Mucosa of rectum (tissue), 2 donors: Measurements from ENCODE around the gene MEOX1.
"Not testable (repeated sequence)": the region's sequence is repeated elsewhere in the genome, so short reads cannot be mapped to it uniquely, and the experiment has no call there.

Experiments used
- H3K27ac ChIP-seq, 2 donors: one replicate each; pipeline ENCODE4 v1.7.0; 2013; ENCODE audit warnings: inconsistent platforms in 2 of 2, low read depth in 2 of 2, low read length in 2 of 2
- H3K27me3 ChIP-seq, 2 donors: one replicate each; pipeline ENCODE4 v1.7.0; 2013; ENCODE audit warnings: low read length in 2 of 2; ENCODE audit not compliant: control insufficient read depth in 2 of 2, insufficient read depth in 2 of 2
- H3K36me3 ChIP-seq, 2 donors: one replicate each; pipeline ENCODE4 v1.7.0; 2013; ENCODE audit warnings: low read length in 2 of 2; ENCODE audit not compliant: control insufficient read depth in 2 of 2, insufficient read depth in 2 of 2
- H3K4me1 ChIP-seq, 2 donors: one replicate each; pipeline ENCODE4 v1.7.0; 2013; ENCODE audit warnings: low read length in 2 of 2, mild to moderate bottlenecking in 1 of 2; ENCODE audit not compliant: control insufficient read depth in 2 of 2, insufficient read depth in 2 of 2
- H3K4me3 ChIP-seq, 2 donors: one replicate each; pipeline ENCODE4 v1.7.0; 2013; ENCODE audit warnings: low read length in 2 of 2
- H3K9ac ChIP-seq, 2 donors: one replicate each; pipeline ENCODE4 v1.7.0; 2013; ENCODE audit warnings: low read length in 2 of 2, low read depth in 1 of 2, mild to moderate bottlenecking in 1 of 2
- H3K9me3 ChIP-seq, 2 donors: one replicate each; pipeline ENCODE4 v1.7.0; 2013; ENCODE audit warnings: low read length in 2 of 2; ENCODE audit not compliant: control insufficient read depth in 2 of 2
- donor health status: healthy.
- donor health status: Normal muscosa, but diverticular disease.

The MEOX1 gene

GRCh38 chr17:43612515-43612914 is 49.2 kb downstream of the MEOX1 start:
- H3K9me3 ChIP-seq, result no peaks in the 10 kb centered on the region
- no peaks in the 10 kb centered on the region for H3K4me1 ChIP-seq
- no peak overlapping the region for H3K9ac ChIP-seq
- no peak overlapping the region for H3K27ac ChIP-seq
- no peaks in the 10 kb centered on the region for H3K36me3 ChIP-seq
- no peak overlapping the region for H3K4me3 ChIP-seq
- no peaks in the 10 kb centered on the region for H3K27me3 ChIP-seq

- H3K4me1 ChIP-seq, result no peaks in the 10 kb centered on the region
- H3K27me3 ChIP-seq, result no peaks in the 10 kb centered on the region
- H3K9me3 ChIP-seq, result no peaks in the 10 kb centered on the region
- H3K36me3 ChIP-seq, result no peaks in the 10 kb centered on the region
- no peak overlapping the region for H3K27ac ChIP-seq
- H3K4me3 ChIP-seq, result no peak overlapping the region
- no peak overlapping the region for H3K9ac ChIP-seq
These were observed 50.3 kb downstream of the MEOX1 start for GRCh38 chr17:43611230-43611969.

- Histone ChIP-seq H3K4me1 (no peaks in the 10 kb centered on the region), H3K9ac (no peak overlapping the region), H3K36me3 (no peaks in the 10 kb centered on the region), H3K27me3 (no peaks in the 10 kb centered on the region), H3K4me3 (no peak overlapping the region), H3K27ac (no peak overlapping the region), H3K9me3 (no peaks in the 10 kb centered on the region)
These were observed 51.9 kb downstream of the MEOX1 start for GRCh38 chr17:43609613-43610385.

- Histone ChIP-seq H3K4me1 (no peaks in the 10 kb centered on the region), H3K9ac (no peak overlapping the region), H3K4me3 (no peak overlapping the region), H3K9me3 (no peaks in the 10 kb centered on the region), H3K27ac (no peak overlapping the region), H3K27me3 (no peaks in the 10 kb centered on the region), H3K36me3 (no peaks in the 10 kb centered on the region)
These were observed 53.4 kb downstream of the MEOX1 start for GRCh38 chr17:43608313-43608712.

- no peaks in the 10 kb centered on the region for H3K36me3 ChIP-seq
- no peaks in the 10 kb centered on the region for H3K27me3 ChIP-seq
- H3K9me3 ChIP-seq, result no peaks in the 10 kb centered on the region
- H3K4me1 ChIP-seq, result no peaks in the 10 kb centered on the region
- no peak overlapping the region for H3K27ac ChIP-seq
- no peak overlapping the region for H3K4me3 ChIP-seq
- no peak overlapping the region for H3K9ac ChIP-seq
These were observed 57.2 kb downstream of the MEOX1 start for GRCh38 chr17:43604549-43604948.

GRCh38 chr17:43603321-43603720 is 58.4 kb downstream of the MEOX1 start:
- Histone ChIP-seq H3K27me3 (no peaks in the 10 kb centered on the region), H3K27ac (no peak overlapping the region), H3K9ac (no peak overlapping the region), H3K4me1 (no peaks in the 10 kb centered on the region), H3K4me3 (no peak overlapping the region), H3K9me3 (no peaks in the 10 kb centered on the region), H3K36me3 (no peaks in the 10 kb centered on the region)

- not testable (repeated sequence) for H3K9ac ChIP-seq, H3K36me3 ChIP-seq, H3K27ac ChIP-seq, H3K9me3 ChIP-seq, H3K4me1 ChIP-seq, H3K4me3 ChIP-seq, H3K27me3 ChIP-seq
These were observed 59.2 kb downstream of the MEOX1 start for GRCh38 chr17:43602556-43602955.

- H3K4me1 ChIP-seq, result no peaks in the 10 kb centered on the region
- H3K36me3 ChIP-seq, result no peaks in the 10 kb centered on the region
- no peaks in the 10 kb centered on the region for H3K9me3 ChIP-seq
- no peaks in the 10 kb centered on the region for H3K27me3 ChIP-seq
- no peak overlapping the region for H3K27ac ChIP-seq
- H3K4me3 ChIP-seq, result no peak overlapping the region
- H3K9ac ChIP-seq, result no peak overlapping the region
These were observed 60.3 kb downstream of the MEOX1 start for GRCh38 chr17:43601280-43602039.

GRCh38 chr17:43599835-43600234 is 61.9 kb downstream of the MEOX1 start:
- H3K9me3 ChIP-seq, result no peaks in the 10 kb centered on the region
- H3K9ac ChIP-seq, result no peak overlapping the region
- no peak overlapping the region for H3K27ac ChIP-seq
- H3K27me3 ChIP-seq, result no peaks in the 10 kb centered on the region
- H3K4me1 ChIP-seq, result no peaks in the 10 kb centered on the region
- H3K36me3 ChIP-seq, result no peaks in the 10 kb centered on the region
- no peak overlapping the region for H3K4me3 ChIP-seq

GRCh38 chr17:43599046-43599395 is 62.7 kb downstream of the MEOX1 start:
- H3K9me3 ChIP-seq, result no peaks in the 10 kb centered on the region
- H3K36me3 ChIP-seq, result no peaks in the 10 kb centered on the region
- H3K4me3 ChIP-seq, result no peak overlapping the region
- H3K4me1 ChIP-seq, result no peaks in the 10 kb centered on the region
- no peak overlapping the region for H3K27ac ChIP-seq
- H3K27me3 ChIP-seq, result no peaks in the 10 kb centered on the region
- H3K9ac ChIP-seq, result no peak overlapping the region
